CD4-positive, alpha-beta T cell treated with Interleukin-6 at 100 ng/mL for 8 hours (primary cell): Measurements from ENCODE around the gene TEX12.

ENCODE experiments used
- DNase-seq: peaks from one replicate; pipeline ENCODE4 v3.0.0-alpha.2; 2020; ENCODE audit warnings: mixed read lengths, low spot score

TEX12 gene

DNA sequence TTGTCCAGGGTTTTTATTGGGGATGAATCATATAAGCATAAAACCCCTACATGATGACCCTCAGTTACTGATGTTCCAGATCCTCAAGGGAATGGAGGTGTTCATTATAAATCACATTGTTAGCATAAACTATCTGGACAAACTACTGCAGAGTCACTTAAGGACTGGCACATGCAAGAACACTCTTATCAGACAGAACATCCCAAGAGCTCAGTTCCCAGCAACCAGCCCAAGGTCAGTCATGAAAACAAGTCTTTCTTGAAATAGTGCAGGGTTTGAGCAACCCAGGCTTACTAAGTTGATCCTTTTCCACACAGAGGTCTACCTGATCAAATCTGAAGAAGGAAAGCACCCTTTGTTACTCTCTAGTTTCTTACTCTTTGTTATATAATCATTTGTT, 45.5 kb downstream of the TEX12 start:
- DNase-seq = no peak

DNA sequence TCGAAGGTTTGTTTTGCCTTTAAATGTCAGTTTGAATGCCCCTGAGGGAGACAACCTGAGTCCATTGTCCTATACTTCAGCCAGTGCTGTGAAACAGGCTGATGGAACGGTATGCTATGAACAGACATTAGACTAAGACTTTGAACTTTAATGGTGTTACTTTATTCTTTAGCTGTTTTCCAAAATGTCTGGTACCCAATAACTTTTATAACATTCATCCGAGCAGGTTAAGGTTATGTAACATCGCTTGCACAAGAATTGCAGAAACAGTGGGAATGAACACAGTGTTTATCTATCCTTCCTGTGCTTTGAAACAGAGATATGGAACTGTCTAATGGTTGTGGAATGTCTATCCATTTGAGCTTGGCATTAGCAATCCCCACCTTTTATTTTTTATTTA, 46.6 kb downstream of the TEX12 start:
- DNase-seq = no peak

DNA sequence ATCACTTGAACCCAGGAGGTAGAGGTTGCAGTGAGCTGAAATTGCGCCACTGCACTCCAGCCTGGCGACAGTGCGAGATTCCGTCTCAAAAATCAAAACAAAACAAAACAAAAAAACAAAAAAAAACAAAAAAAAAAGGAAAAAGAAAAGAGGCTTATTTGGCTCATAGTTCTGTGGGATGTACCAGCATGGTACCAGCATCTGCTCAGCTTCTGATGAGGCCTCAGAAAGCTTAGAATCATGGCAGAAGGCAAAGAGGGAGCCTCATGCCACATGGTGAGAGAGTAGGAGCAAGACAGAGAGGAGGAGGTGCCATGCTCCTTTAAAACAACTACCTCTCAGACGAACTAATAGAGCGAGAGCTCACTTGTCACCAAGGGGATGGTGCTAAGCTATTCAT, 48.4 kb downstream of the TEX12 start:
- DNase-seq = no peak

DNA sequence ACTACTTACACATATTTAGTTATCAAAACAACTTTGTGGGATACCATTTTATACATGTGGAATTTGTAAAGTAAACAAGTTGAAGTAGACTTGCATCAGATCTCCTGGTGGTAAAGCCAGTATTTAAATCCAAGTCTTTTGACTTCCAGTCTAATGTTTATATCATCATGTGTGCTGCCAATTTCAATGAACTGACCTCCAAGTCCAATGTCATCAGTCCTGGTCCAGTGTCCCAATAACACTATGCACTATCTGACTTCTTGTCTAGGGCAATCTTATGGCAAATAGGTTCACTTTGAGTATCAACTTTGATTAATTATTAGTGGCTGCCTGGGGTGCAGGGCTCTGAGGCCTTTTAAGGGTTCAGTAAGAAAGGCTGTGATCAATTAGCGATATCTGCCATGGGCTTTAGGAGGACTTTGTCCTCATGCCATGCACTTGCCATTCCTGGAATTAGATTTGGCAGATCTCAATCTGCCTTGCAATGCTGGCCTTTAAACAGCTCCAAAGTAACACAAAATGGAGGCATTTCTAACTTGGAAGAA, 49.5 kb downstream of the TEX12 start:
- no peak for DNase-seq

DNA sequence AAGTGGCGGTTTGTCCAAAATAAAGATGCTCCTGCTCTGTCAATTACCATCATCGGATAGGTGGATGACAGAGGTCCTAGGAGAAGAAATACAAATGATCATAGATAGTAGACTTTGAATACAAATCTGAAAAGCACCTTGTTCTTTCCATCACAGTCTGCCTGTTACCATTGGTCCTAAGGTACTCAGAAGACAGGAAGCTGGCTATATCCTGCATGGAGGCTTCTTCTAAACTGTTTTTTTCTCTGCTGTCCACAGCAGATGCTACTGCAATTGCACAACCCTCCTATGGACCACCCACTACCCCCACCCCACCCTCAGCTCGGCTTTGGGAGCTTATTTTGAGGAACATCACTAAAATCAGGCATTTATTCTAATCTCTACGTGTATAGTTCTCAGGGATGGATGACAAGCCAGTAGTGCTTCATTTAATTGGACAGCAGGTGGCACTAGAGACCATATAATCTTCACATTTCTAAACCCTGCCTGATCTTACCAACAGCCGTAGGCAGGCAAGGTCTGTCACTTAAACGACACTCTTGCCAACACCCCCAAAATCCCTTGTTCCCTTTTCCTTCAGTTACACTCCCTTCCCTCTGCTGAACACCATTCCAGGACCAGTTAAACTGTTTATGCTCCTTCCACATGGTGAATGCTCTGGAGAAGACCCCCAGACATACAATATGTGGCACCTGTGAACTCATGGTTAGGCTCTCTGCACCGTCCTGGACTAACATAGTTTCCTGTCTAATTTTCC, 52.5 kb downstream of the TEX12 start:
- peak; percentile 69 for DNase-seq

DNA sequence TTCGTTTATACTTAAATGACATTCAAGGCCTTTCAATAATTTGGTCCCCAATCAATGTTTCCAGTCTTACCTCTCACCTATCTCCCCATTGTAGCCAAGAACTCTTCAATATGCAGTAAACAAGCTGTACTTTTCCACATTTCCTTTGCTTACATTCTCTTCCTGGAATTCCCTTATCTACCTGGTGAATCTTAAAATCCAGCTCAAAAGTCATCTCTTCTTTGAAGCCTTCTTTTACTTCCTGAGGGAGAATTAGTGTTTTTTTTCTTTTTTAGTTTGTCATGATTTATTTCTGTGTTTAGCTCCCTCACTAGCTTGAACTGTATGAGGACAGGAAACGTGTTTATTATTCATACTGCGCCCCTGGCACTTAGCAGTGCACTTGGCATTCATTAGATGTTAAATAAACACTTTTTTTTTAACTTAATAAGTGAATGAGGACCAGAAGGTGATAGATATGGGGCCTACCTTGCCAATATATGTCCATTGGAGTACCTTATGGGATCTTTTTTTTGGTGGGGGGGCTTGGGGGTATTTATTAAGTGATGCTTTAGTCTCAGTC, 54.2 kb downstream of the TEX12 start:
- no peak for DNase-seq
